ENCODE measurements around the gene ADARB2. TPM values are rescaled to one million over a fixed set of nuclear protein-coding genes. Genes with fewer than 3 reads are reported as not detected.

The ADARB2 gene
- polyA plus RNA-seq, 1 of the 3 experiments (the other 2 are of a cell fraction) = not detected

- 57% methylated on average over 6 of the region's 10 CpGs for WGBS (ENCODE audit: low lambda C conversion rate)
- H3K4me1 ChIP-seq (ENCODE audit: control insufficient read depth in 1 of 2, insufficient read depth in 2 of 2, low read depth in 1 of 2, low read length in 1 of 2) = peaks cover 0 to 5% of the 10 kb centered on the region in 2 experiments; a peak in 2 of 4 replicates
- no peaks in the 10 kb centered on the region for H3K79me2 ChIP-seq (ENCODE audit: insufficient read depth)
- H3K9me3 ChIP-seq = no peaks in the 10 kb centered on the region
- no peak overlapping the region for H3K27ac ChIP-seq (ENCODE audit: low read depth in 2 of 2, low read length in 1 of 2)
- no peak for DNase-seq
- H3F3A ChIP-seq (replicated peaks; ENCODE audit: insufficient read depth) = no peaks in the 10 kb centered on the region
- H3K36me3 ChIP-seq (replicated peaks in 1 of 2; ENCODE audit: control insufficient read depth in 1 of 2, insufficient read depth in 2 of 2, low read length in 1 of 2) = no peaks in the 10 kb centered on the region
- TF ChIP-seq GATA2 (CRISPR knock-in tag; IDR thresholded peaks at IDR 0.05) = no peak
- TF ChIP-seq RCOR1 (IDR thresholded peaks at IDR 0.05; ENCODE audit: low read length) = no peak
- TF ChIP-seq EP300 (IDR thresholded peaks at IDR 0.05; ENCODE audit: borderline replicate concordance in 1 of 2, low read depth in 1 of 2, low read length in 1 of 2) = no peak
- TF ChIP-seq ZBTB33 (IDR thresholded peaks at IDR 0.05; ENCODE audit: borderline replicate concordance, low read depth) = no peak
- no peak for TF ChIP-seq REST (IDR thresholded peaks at IDR 0.05; ENCODE audit: low read depth, low read length)
- no peak for TF ChIP-seq FOSL2 (IDR thresholded peaks at IDR 0.05; ENCODE audit: borderline replicate concordance, low read depth)
- TF ChIP-seq FOXJ3 (CRISPR knock-in tag; IDR thresholded peaks at IDR 0.05) = no peak
- no peak for TF ChIP-seq TEAD4 (IDR thresholded peaks at IDR 0.05; ENCODE audit: borderline replicate concordance, insufficient read depth)
- TF ChIP-seq SIN3A (IDR thresholded peaks at IDR 0.05; ENCODE audit: borderline replicate concordance, low read depth, low read length) = no peak
- H3K9ac ChIP-seq = no peak overlapping the region
- H3K4me2 ChIP-seq = no peak overlapping the region
- CTCF ChIA-PET = interaction anchor here (5.8 kb wide), 1 partner anchor 14 kb away, joined by 27 read pairs; no protein-coding TSS in a partner anchor
- no peaks in the 10 kb centered on the region for H4K20me1 ChIP-seq (ENCODE audit: insufficient read depth)
- H3K9me2 ChIP-seq = no peaks in the 10 kb centered on the region
- POLR2A ChIA-PET = no interaction called here
- no peaks in the 10 kb centered on the region for H3K27me3 ChIP-seq (ENCODE audit: insufficient read depth)
- no peak overlapping the region for H3K4me3 ChIP-seq (ENCODE audit: low read depth in 2 of 2, low read length in 1 of 2)
- H2AFZ ChIP-seq (ENCODE audit: low read depth) = no peak overlapping the region
These were observed 319.8 kb downstream of the ADARB2 start for GRCh38 chr10:1417574-1417973.

- no peak for DNase-seq
- H3K79me2 ChIP-seq (ENCODE audit: insufficient read depth) = no peaks in the 10 kb centered on the region
- WGBS (ENCODE audit: low lambda C conversion rate) = 25% methylated on average over 5 of the region's 8 CpGs
- TF ChIP-seq NFIC (IDR thresholded peaks at IDR 0.05; ENCODE audit: borderline replicate concordance) (no peak), TAF1 (IDR thresholded peaks at IDR 0.05; ENCODE audit: borderline replicate concordance, low read depth, low read length) (no peak), GABPA (IDR thresholded peaks at IDR 0.05; ENCODE audit: low read depth) (no peak), TEAD4 (IDR thresholded peaks at IDR 0.05; ENCODE audit: borderline replicate concordance, insufficient read depth) (no peak), SIN3A (IDR thresholded peaks at IDR 0.05; ENCODE audit: borderline replicate concordance, low read depth, low read length) (no peak), CTCF (IDR thresholded peaks at IDR 0.05) (no peak), NRF1 (IDR thresholded peaks at IDR 0.05; ENCODE audit: low read depth, low read length) (no peak), PBX3 (IDR thresholded peaks at IDR 0.05) (no peak), FOSL2 (IDR thresholded peaks at IDR 0.05; ENCODE audit: borderline replicate concordance, low read depth) (no peak)
These were observed 320.8 kb downstream of the ADARB2 start for GRCh38 chr10:1416456-1417037.

More at GRCh38 chr10:1416456-1417037, 320.8 kb downstream of the ADARB2 start:
- Histone ChIP-seq H3K36me3 (replicated peaks in 1 of 2; ENCODE audit: control insufficient read depth in 1 of 2, insufficient read depth in 2 of 2, low read length in 1 of 2) (no peaks in the 10 kb centered on the region), H3K27me3 (ENCODE audit: insufficient read depth) (no peaks in the 10 kb centered on the region), H2AFZ (ENCODE audit: low read depth) (no peak overlapping the region), H3K9me3 (no peaks in the 10 kb centered on the region), H3K4me2 (no peak overlapping the region), H3K9me2 (no peaks in the 10 kb centered on the region), H3K4me3 (ENCODE audit: low read depth in 2 of 2, low read length in 1 of 2) (no peak overlapping the region), H3K9ac (no peak overlapping the region), H3K27ac (ENCODE audit: low read depth in 2 of 2, low read length in 1 of 2) (no peak overlapping the region), H3K4me1 (ENCODE audit: control insufficient read depth in 1 of 2, insufficient read depth in 2 of 2, low read depth in 1 of 2, low read length in 1 of 2) (peaks cover 0 to 5% of the 10 kb centered on the region in 2 experiments; a peak in 2 of 4 replicates), H3F3A (replicated peaks; ENCODE audit: insufficient read depth) (no peaks in the 10 kb centered on the region), H4K20me1 (ENCODE audit: insufficient read depth) (no peaks in the 10 kb centered on the region)
- ChIA-PET CTCF (no interaction called here), POLR2A (no interaction called here)
